B cell (primary cell): Measurements from ENCODE around the gene SLC4A11. TPM values are rescaled to one million over a fixed set of nuclear protein-coding genes. Genes with fewer than 3 reads are reported as not detected.

Source experiments
- ATAC-seq: fragments of 200-7000 bp; cut with Tn5 transposase; one replicate; pipeline ENCODE4 v1.10.0; 2021; ENCODE audit warnings: low read depth, mild to moderate bottlenecking, moderate number of reproducible peaks, moderate library complexity
- CTCF ChIA-PET: fragments of 350-600 bp; sonication (Branson Sonifier 250); formaldehyde crosslinking; loops from one replicate; lab custom pipeline; 2021; ENCODE audit warnings: antibody characterized with exemption, inconsistent platforms; lab: Charles Lee
- POLR2A ChIA-PET: fragments of 350-600 bp; sonication (Branson Sonifier 250); formaldehyde crosslinking; loops from one replicate; lab custom pipeline; 2021; ENCODE audit warnings: antibody characterized with exemption; lab: Charles Lee
- DNase-seq: peaks from one replicate; pipeline ENCODE4 v3.0.0; 2013
- H2AFZ ChIP-seq: 2 replicates; pipeline ENCODE4 v1.6.1; 2012; ENCODE audit warnings: mild to moderate bottlenecking, low read depth, low read length; ENCODE audit not compliant: insufficient read depth, poor library complexity, severe bottlenecking
- H3K27ac ChIP-seq, 2 donors: 1 replicate in 1 of 2; 2 replicates in 1 of 2; pipeline ENCODE4 v1.5.1; 2012 to 2013; ENCODE audit warnings: low read length in 2 of 2, mild to moderate bottlenecking in 2 of 2, moderate library complexity in 1 of 2
- H3K27me3 ChIP-seq, 4 experiments: fragments of 200-600 bp in 1 of 4; sonication (generic) in 1 of 4; replicated peaks in 1 of 4; 1 replicate in 2 of 4; 2 replicates in 2 of 4; pipeline versions ENCODE4 v1.6.1 to v1.7.0; 2013 to 2016; ENCODE audit warnings: low read length in 3 of 4, mild to moderate bottlenecking in 2 of 4, mixed read lengths in 1 of 4, moderate library complexity in 1 of 4; ENCODE audit not compliant: insufficient read depth in 4 of 4, control insufficient read depth in 3 of 4; ENCODE audit errors: control extremely low read depth in 1 of 4
- H3K36me3 ChIP-seq, 2 experiments: replicated peaks in 1 of 2; 1 replicate in 1 of 2; 2 replicates in 1 of 2; pipeline versions ENCODE4 v1.6.1 to v1.7.1; 2013; ENCODE audit warnings: low read length in 1 of 2; ENCODE audit not compliant: insufficient read depth in 2 of 2, control insufficient read depth in 1 of 2; ENCODE audit errors: control extremely low read depth in 1 of 2, extremely low read depth in 1 of 2
- H3K4me1 ChIP-seq, 2 donors: fragments of 200-600 bp in 1 of 2; sonication (generic) in 1 of 2; 1 replicate in 1 of 2; 2 replicates in 1 of 2; pipeline versions ENCODE4 v1.5.1 to v1.6.1; 2013 to 2017; ENCODE audit warnings: low read length in 2 of 2; ENCODE audit not compliant: control insufficient read depth in 2 of 2, insufficient read depth in 2 of 2
- H3K4me2 ChIP-seq: replicated peaks from 2 replicates; pipeline ENCODE3; 2012; ENCODE audit warnings: mild to moderate bottlenecking, low read depth, low read length; ENCODE audit not compliant: poor library complexity, severe bottlenecking
- H3K4me3 ChIP-seq, 5 experiments: fragments of 200-600 bp in 1 of 5; sonication (generic) in 1 of 5; 1 replicate in 3 of 5; 2 replicates in 2 of 5; pipeline versions ENCODE4 v1.5.1 to v1.7.0; 2011 to 2016; ENCODE audit warnings: low read length in 4 of 5, mild to moderate bottlenecking in 4 of 5, low read depth in 2 of 5, control low read depth in 1 of 5, moderate library complexity in 1 of 5; ENCODE audit not compliant: insufficient read depth in 1 of 5; ENCODE audit errors: control extremely low read depth in 1 of 5, extremely low read depth in 1 of 5
- H3K79me2 ChIP-seq: fragments of 200-600 bp; sonication (generic); one replicate; pipeline ENCODE4 v1.6.0; 2016; ENCODE audit warnings: low read length; ENCODE audit not compliant: control insufficient read depth, insufficient read depth
- H3K9ac ChIP-seq: fragments of 200-600 bp; sonication (generic); 2 replicates; pipeline ENCODE4 v1.6.1; 2017; ENCODE audit warnings: mild to moderate bottlenecking, low read length, moderate library complexity
- H3K9me3 ChIP-seq, 3 donors: one replicate each; pipeline versions ENCODE4 v1.6.1 to v1.7.1; 2013; ENCODE audit warnings: low read length in 2 of 3; ENCODE audit not compliant: control insufficient read depth in 2 of 3, insufficient read depth in 1 of 3; ENCODE audit errors: control extremely low read depth in 1 of 3
- H4K20me1 ChIP-seq: 2 replicates; pipeline ENCODE4 v1.6.0; 2012; ENCODE audit warnings: mild to moderate bottlenecking, low read length; ENCODE audit not compliant: insufficient read depth, control insufficient read depth, poor library complexity, severe bottlenecking
- H3K27ac Mint-ChIP-seq: one replicate; pipeline ENCODE4 v1.8.0; 2021; ENCODE audit warnings: mixed read lengths
- H3K27me3 Mint-ChIP-seq: one replicate; pipeline ENCODE4 v1.8.0; 2021; ENCODE audit warnings: mixed read lengths
- H3K4me1 Mint-ChIP-seq: one replicate; pipeline ENCODE4 v1.8.0; 2021; ENCODE audit warnings: mixed read lengths
- H3K4me3 Mint-ChIP-seq: one replicate; pipeline ENCODE4 v1.8.0; 2021; ENCODE audit warnings: mixed read lengths
- H3K9me3 Mint-ChIP-seq: one replicate; pipeline ENCODE4 v1.8.0; 2022; ENCODE audit warnings: mixed read lengths; ENCODE audit not compliant: insufficient read depth
- EZH2 ChIP-seq: IDR thresholded peaks from 2 replicates; pipeline ENCODE4 v1.6.1; 2012; ENCODE audit warnings: borderline replicate concordance, low read depth, mild to moderate bottlenecking, moderate library complexity, low read length; ENCODE audit not compliant: insufficient read depth, poor library complexity, severe bottlenecking
- WGBS: methylation state at CpG from one replicate; pipeline ENCODE4 v1.1.5; 2013; ENCODE audit warnings: missing lambda C conversion rate; ENCODE audit not compliant: insufficient coverage; 5-methylcytosine and 5-hydroxymethylcytosine counted together
- intact Hi-C: fragments of 100-400 bp; cut with micrococcal nuclease; formaldehyde crosslinking; loops from one replicate; pipeline ENCODE4 v1.10.0; 2022
- polyA plus RNA-seq: library from polyadenylated mRNA; depleted of rRNA; stranded (reverse); fragments of >200 nt; gene quantifications from 2 replicates; pipeline ENCODE4 v1.2.3, GENCODE V29; 2012
- total RNA-seq, 2 donors: library from RNA; stranded (reverse); fragments of 120-200 nt in 1 of 2; gene quantifications; 1 replicate in 1 of 2; 2 replicates in 1 of 2; pipeline versions ENCODE4 v1.2.3 to v1.2.4, GENCODE V29; 2013 to 2022
- TF ChIP-seq, protein P1 (sequence below): fragments of 200-600 bp; IDR thresholded peaks from one replicate; pipeline ENCODE4 v1.8.0; 2022; ENCODE audit warnings: antibody characterized with exemption, mild to moderate bottlenecking

The SLC4A11 gene
- total and polyA plus RNA-seq, 2 donors (not counting 1 experiment from before 2014, with no cell fraction given), result 0.85 to 1.6 TPM

GRCh38 chr20:3213226-3213625, 25.8 kb downstream of the SLC4A11 start:
- Mint-ChIP-seq H3K4me1 (peaks cover 18% of the 10 kb centered on the region), H3K9me3 (no peaks in the 10 kb centered on the region), H3K4me3 (no peak overlapping the region), H3K27me3 (no peaks in the 10 kb centered on the region), H3K27ac (no peak overlapping the region)
- Histone ChIP-seq H2AFZ (no peak overlapping the region), H3K27me3 (no peaks in the 10 kb centered on the region), H3K36me3 (peaks cover 0 to 23% of the 10 kb centered on the region in 2 experiments), H3K4me3 (no peak overlapping the region), H3K4me2 (no peak overlapping the region), H3K27ac (no peak overlapping the region), H3K9ac (no peak overlapping the region), H4K20me1 (peaks cover 9% of the 10 kb centered on the region), H3K4me1 (peaks cover 15 to 18% of the 10 kb centered on the region in 2 donors), H3K79me2 (peaks cover 45% of the 10 kb centered on the region), H3K9me3 (no peaks in the 10 kb centered on the region)
- CTCF ChIA-PET, result interaction anchor here (1.1 kb wide), 1 partner anchor 10 kb away, joined by 3 read pairs; no protein-coding TSS in a partner anchor
- DNase-seq (no peak), ATAC-seq (no peak)
- POLR2A ChIA-PET, result no interaction called here
- intact Hi-C loops, result no loop called here
- TF ChIP-seq, protein P1, sequence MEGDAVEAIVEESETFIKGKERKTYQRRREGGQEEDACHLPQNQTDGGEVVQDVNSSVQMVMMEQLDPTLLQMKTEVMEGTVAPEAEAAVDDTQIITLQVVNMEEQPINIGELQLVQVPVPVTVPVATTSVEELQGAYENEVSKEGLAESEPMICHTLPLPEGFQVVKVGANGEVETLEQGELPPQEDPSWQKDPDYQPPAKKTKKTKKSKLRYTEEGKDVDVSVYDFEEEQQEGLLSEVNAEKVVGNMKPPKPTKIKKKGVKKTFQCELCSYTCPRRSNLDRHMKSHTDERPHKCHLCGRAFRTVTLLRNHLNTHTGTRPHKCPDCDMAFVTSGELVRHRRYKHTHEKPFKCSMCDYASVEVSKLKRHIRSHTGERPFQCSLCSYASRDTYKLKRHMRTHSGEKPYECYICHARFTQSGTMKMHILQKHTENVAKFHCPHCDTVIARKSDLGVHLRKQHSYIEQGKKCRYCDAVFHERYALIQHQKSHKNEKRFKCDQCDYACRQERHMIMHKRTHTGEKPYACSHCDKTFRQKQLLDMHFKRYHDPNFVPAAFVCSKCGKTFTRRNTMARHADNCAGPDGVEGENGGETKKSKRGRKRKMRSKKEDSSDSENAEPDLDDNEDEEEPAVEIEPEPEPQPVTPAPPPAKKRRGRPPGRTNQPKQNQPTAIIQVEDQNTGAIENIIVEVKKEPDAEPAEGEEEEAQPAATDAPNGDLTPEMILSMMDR, result no peak
- TF ChIP-seq EZH2, result no peak
- WGBS, result 100% methylated on average over 6 of the region's 7 CpGs

- Histone ChIP-seq H3K79me2 (peaks cover 43% of the 10 kb centered on the region), H3K36me3 (peaks cover 0 to 15% of the 10 kb centered on the region in 2 experiments), H3K9ac (peak overlapping the region; percentile 83), H2AFZ (peak overlapping the region; percentile 95), H3K27me3 (no peaks in the 10 kb centered on the region), H4K20me1 (peaks cover 7% of the 10 kb centered on the region), H3K4me3 (peak overlapping the region; percentile 62 to 99 (median 87)), H3K27ac (peak overlapping the region in 1 of 2 donors; percentile 91), H3K4me1 (peaks cover 14 to 17% of the 10 kb centered on the region in 2 donors), H3K9me3 (no peaks in the 10 kb centered on the region), H3K4me2 (peak overlapping the region; percentile 91)
- Mint-ChIP-seq H3K27ac (peak overlapping the region; percentile 46), H3K4me3 (peak overlapping the region; percentile 88), H3K9me3 (no peaks in the 10 kb centered on the region), H3K4me1 (peaks cover 18% of the 10 kb centered on the region), H3K27me3 (no peaks in the 10 kb centered on the region)
- ATAC-seq (no peak), DNase-seq (no peak)
- POLR2A ChIA-PET, result interaction anchor here (2.8 kb wide), 1 partner anchor 13 kb away, joined by 9 read pairs; no protein-coding TSS in a partner anchor
- 89% methylated on average over 1 of the region's 2 CpGs for WGBS
- no peak for TF ChIP-seq EZH2
- TF ChIP-seq, protein P1, result no peak
- CTCF ChIA-PET, result no interaction called here
- intact Hi-C loops, result no loop called here
Observed at GRCh38 chr20:3210346-3210745, 28.6 kb downstream of the SLC4A11 start.
